GM19043 (cell line): ENCODE data around the gene CRYBG2.
"Not testable (repeated sequence)": the region's sequence is repeated elsewhere in the genome, so short reads cannot be mapped to it uniquely, and the experiment has no call there.

Experiments used
- ATAC-seq: cut with Tn5 transposase; IDR thresholded peaks from one replicate; pipeline ENCODE4 v1.9.1; 2021; ENCODE audit warnings: low read depth; ENCODE audit not compliant: unreplicated experiment

The CRYBG2 gene, protein sequence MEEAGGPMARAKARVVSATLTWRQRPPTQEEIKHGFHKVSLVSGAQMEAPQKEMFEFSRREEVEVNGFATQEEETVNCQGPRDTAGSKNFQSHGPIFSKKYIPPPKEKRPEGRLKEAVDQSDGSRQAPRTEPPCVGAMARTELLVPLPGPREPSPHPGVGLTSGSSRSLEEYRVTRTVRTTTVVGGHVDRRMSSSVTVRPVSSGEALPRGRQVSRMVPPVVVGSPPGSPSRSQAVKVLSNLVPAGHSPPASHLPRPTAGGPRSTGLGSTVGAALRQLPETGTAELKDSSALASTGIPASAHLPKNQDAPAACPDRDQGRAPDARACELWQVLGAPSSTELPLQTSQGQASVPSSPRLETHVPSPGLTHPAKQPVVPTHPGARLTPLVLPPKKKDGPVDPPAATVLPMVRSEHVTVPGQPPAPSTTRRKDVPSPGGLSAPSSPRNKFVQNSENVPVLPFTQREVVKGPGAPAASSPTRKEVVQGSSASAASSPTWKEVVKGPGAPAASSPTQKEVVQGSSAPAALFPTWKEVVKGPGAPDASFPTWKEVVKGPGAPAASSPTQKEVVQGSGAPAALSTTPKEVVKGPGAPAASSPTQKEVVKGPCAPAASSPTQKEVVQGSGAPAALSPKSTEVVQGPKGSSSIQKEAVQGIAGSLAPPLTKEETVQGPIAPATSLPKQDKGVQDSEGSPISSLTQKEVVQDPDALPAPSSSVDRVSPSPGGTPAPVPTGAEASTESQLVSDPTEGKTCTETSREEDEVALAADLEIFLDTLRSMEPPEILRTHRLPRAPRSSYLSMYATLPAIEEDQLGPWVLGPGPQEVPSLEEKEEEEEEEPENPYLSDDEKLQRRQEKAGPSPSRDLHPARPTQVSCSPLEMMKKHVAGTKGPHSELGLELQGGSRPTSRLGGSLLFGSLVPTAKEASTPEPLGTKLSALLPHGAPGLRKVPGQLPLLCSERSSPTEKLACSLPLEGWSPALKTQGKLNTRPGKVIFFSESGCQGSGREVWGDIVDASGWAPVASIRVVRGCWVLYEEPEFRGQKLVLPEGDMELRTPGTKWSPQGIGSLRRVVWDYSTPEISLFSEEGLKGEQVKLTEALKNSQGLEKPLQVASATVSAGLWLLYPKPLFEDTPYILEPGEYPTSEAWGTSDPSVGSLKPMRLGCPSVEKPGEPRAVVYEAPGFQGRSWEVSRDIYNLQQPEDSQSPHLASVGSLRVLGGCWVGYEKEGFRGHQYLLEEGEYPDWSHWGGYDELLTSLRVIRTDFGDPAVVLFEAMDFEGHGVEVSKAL (N-terminal part only)

DNA sequence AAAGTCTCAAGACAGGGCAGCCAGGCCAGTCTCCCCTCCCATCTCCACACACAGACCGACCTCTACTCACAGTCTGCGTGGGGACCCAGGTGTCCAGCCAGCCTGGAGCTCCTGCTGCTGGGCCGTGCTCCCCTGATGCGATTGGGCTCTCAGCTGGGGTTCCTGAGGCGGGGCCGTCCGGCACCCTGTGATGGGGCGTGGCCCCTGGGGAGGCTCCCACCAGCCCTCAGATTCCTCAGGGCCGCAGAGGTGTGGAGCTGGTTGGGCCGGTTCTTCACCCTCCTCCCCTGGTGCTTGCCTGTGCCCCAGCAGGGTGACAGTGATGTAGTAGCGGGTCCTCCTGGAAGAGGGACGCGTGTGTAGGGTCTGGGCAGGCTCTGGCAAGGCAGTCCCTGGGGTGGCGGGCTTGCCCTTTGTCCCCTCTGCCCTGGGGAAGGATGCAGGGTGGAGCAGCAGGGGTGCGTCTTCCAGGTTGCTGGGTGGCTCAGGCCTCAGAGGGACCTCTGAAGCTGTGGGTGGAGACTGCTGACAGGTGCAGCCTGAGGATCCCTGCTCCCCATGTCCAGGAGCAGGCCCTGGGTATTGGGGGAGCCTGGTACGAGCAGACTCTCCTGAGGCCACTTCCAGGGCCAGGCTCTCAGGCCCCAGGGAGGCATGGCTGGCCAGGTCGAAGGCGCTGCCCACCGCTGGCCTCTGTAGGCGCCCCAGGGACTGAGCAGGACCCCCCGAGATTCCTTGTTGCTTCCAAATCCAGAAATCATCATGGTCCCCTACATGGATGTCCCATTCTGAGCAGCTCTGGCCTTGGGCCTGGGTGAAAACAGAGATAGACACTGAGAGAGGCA, at the start of gene CRYBG2:
Gene CRYBG2, minus strand, starts transcription at position 155 of the 845 bp plus-strand sequence. CDS start 7,473 bp downstream, outside the sequence.
- no peak for ATAC-seq

DNA sequence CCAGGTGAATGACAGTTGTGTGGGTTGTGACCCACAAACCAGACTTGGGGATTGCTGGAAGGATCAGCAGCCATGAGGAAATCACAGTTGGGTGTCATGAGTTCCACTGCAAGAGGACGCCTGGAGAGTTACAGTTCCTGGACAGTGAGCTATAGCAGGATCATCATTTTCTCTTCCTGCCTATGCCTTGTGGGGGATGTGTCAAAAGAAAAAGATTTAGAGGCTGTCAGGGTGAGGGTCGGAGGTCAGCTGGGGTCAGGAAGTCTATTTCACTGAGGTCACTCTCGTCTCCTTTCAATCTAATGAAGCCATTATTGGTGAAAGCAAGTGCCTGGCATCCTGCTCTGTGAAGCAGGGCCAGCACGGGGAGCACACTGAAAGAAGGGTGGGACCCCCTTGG, 49.7 kb upstream of the CRYBG2 start:
- ATAC-seq, result no peak

DNA sequence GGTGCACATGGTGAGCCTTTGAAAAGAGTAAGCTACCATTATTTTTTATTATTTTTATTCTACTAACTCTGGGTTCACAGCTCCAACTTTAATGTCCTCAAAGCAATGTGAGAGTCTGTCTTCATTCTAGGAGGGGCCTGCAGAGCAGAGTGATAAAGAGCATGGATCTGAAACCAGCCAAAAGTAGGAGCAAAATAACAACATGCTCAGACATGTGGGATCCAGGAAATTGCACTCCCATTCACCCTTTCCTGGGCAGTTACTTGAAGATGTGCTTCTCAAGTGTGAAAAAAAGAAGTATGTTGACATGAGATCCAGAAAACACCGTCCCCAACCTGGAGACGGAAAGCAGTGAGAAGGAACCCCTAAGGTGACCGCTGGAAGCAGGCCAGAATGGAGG, 48.0 kb upstream of the CRYBG2 start:
- ATAC-seq, result no peak

DNA sequence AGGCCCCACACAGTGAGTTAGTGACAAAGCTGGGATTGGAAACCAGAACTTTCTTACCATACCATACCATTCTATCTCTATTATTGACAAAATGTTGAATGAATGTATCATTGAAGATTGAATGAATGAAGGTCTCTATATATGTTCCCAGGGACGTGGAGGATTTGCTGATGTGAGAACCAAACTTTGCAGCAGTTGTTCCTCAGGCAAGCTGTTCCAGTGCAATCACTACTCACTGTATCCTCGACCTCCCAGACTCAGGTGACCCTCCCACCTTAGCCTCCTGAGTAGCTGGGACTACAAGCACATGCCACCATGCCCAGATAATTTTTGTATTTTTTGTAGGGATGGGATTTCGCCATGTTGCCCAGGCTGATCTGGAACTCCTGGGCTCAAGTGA, 45.1 kb upstream of the CRYBG2 start:
- no peak for ATAC-seq

DNA sequence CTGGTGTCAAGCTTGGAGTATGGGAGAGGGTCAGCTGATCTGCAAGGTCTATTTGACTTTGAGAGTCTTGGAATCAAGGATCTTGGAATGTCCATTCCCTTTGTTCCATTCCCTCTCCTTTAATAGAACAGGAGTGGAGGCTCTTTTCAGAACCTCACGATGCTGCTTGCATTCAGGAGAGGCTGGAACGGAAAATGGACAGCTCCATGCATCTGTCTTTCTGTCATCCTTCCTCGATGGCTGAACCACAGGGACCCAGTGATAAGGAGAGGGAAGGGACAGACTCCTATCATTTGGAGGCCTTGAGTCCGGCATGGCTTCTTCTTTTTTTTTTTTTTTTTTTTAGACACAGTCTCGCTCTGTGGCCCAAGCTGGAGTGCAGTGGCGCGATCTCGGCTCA, 41.8 kb upstream of the CRYBG2 start:
- ATAC-seq, result no peak

DNA sequence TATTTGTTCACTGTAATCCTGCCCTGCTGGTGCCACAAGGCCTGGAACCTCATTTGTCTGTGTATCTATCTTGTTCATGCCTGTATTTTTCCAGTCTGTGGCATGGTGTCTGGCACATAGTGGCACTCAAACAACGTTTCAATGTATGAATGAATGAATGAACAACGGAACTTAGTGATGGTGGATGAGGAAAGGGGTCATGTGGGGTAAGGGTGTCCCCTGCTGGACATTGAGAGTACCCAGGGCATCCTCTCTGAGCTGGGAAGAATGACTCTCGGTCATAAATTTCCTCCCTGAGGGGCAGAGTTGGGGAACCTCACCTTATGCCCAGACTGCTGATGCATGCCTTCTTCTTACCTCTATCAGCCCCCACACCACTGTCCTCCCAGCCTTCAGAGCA, 37.5 kb upstream of the CRYBG2 start:
- no peak for ATAC-seq

DNA sequence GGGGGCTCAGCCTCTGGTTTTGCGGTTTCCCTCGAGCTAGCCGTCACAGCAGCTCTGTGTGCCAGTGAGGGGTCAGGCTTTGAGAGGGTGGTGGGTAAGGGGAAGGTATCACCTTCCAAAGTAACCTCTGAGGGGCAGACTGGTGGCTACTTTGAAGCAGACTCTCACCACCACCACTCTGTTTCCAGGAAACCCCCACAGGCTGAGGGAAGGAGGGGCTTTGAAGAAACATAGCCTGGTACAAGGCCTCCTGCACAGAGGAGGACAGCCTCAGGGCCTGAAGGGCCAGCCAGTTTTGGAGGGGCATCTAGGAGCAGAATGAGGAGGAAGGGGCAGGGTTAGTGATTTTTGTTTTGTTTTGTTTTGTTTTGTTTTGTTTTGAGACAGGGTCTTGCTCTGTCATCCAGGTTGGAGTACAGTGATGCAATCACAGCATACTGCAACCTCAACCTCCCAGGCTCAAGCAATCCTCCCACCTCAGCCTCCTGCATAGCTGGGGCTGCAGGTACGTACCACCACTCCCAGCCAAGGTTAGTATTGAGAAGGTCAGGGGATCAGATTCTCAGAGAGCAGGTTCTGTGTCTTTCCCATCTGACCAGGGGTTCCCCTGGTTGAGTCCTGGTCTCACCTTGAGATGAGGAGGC, 35.8 kb upstream of the CRYBG2 start:
- ATAC-seq, result no peak

DNA sequence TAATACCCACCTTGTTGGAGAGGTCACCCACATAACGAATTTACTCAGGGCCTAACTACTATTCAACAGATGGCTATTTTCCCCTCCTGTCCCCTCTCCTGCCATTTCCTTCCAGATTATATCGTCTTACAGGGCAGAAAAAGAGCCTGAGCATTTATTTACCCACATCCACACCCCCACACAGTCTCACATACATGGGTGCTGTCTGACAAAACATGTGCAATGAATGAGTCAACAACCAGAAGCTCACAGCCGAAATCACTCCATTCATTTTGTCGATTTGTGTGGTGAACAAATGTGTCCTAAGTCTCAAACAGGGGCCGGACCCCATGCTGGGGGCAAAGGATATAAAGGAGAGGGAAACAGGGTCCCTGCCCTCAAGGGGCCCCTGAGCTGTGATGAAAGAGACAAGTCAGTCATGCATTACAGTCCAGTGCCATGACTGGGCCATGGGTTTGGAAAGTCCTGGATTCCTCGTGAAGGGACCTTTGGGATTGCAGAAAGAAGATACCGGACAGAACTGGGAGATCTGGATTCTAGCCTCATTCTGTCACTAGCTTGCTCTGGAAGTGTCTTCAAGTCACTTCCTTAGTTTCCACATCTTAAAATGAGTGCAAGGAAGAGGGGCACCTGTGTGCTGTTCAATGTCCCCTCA, 35.0 kb upstream of the CRYBG2 start:
- no peak for ATAC-seq

DNA sequence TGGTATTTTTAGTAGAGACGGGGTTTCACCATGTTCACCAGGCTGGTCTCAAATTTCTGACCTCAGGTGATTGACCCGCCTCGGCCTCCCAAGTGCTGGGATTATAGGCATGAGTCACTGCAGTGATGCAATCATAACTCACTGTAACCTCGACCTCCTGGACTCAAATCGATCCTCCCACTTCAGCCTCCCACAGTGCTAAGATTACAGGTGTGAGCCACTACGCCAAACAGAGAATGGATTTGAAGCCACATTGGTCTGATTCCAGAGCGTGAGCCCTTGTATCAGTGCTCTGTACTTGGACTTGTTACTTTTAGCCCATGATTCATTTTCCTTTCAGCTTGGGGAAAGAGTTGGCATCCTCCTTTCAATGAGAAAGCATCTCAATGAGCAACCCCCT, 33.5 kb upstream of the CRYBG2 start:
- no peak for ATAC-seq

DNA sequence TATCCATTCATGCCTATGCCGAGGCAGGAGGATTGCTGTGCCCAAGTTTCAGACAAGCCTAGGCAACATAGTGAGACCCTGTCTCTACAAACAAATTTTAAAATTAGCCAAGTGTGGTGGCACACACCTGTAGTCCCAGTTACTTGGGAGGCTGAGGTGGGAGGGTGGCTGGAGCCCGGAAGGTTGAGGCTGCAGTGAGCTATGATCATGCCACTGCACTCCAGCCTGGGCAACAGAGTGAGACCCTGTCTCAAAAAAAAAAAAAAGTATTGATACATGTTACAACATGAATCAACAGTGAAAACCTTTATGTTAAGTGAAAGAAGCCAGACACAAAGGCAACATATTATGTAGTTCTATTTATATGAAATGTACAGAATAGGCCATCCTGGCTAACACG, 31.1 kb upstream of the CRYBG2 start:
- ATAC-seq, result not testable (repeated sequence)

DNA sequence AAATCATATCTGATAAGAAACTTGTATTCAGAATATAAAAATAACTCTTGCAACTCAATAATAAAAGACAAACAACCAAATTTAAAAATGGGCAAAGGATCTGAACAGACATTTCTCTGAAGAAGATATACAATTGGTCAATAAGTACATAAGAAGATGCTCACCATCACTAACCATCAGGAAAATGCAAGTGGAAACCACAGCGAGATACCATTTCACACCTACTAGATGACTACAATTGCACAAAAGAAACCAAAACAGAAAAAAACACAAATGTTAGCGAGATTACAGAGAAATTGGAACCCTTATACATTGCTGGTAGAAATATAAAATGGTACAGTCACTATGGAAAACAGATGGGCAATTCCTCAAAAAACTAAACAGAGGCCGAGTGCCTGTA, 30.1 kb upstream of the CRYBG2 start:
- ATAC-seq, result no peak

DNA sequence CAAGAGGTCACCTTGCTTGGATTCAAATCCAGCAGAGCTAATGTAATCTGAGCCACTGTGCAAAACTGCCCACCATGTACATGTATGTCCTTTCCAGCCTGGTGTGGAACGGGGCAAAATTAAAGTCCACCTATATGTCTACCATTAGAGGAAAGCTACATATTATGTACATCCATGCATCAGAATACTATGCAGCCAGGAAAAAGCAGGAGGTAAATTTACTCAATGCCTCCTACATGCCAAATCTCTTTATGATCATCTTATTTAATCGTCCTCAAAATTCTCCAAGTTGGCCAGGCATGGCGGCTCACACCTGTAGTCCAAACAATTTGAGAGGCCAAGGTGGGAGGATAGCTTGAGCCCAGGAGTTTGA, 24.9 kb upstream of the CRYBG2 start:
- no peak for ATAC-seq

DNA sequence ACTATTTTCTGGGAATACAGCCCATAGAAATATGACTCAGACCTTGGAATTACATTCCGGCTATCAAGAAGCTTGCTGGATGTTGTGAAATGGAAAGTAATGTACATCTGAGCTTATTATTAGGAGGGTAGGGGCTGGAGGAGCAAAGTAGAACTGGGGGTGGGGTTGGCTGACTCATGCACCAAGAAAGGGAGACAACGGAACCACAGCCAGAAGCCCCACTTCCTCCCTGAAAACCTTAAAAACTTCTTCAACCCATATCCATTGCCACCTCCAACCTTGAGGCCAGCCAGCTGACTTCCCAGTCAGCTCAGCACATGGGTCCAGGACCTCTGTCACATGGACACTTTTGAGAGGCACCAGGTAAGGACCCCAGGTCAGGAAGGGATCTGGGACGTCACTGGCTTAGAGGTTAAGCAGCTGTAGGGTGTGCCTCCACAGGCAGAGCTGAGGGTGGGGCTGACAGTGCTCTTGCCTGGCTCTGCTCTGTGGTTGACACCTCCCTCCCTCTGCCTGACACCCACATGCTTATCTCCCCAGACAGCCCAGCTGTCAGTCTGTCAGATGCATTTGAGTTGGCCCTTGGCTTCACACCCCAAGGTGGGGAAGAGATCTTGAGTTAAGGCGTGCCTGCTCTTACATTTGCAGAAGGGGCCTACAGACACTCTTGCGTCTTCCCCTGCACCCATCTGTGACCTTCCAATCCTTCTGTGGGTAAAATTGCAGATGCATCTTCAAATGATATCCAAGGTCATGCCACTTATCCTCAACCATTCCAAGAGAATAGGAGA, 24.4 kb upstream of the CRYBG2 start:
- peak; percentile 91 for ATAC-seq

DNA sequence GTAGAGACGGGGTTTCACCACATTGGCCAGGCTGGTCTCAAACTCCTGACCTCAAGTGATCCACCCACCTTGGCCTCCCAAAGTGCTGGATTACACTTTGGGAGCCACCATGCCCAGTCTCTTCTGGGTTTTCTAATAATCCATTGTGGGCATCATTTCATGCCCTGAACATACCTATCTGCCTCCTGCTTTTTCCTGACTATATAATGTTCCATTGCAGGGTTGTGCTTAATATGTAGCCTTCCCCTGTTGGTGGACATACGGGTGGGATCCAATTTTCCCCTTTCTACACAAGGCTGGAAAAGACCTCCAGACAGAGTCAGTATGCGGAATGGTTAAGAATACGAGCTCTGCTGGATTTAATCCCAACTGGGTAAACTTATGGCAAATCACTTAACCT, 22.1 kb upstream of the CRYBG2 start:
- no peak for ATAC-seq

DNA sequence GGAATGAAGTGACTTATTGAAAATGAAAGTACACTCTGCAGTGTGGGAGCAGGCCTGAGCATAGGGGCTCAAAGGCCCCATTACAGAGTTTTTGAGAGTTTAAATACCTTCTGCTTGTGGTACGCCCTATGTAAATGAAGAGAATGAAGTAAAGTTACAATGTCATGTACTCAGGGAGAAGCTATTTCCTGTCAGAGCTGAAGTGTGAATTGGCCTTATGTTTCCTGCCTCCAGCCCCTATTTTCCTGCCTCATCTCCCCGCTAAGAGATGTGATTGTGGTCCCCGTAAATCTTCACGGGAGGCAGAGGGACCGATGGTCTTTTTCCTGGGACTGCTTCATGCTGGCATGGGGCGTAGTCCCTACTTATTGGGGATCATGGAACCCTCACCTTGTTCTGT, 21.2 kb upstream of the CRYBG2 start:
- no peak for ATAC-seq

DNA sequence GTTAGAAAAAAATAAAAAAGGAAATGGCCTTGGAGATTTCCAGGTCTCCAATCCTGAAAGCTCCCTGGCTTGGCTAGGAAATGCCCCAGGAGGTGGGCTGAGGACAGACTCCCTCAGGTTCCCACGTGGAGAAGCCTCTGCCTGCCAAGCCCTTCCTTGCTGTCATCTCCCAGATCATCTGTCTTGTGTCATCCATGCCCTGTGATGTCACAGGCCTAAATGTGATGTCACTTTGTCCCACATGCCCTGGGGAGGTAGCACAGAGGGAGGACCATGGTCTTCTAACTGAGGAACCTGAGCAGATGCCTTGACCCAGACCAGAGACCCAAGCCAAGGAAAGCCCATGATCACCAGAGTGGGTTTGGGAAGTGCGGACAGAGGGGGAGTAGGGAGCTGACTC, 20.4 kb upstream of the CRYBG2 start:
- not testable (repeated sequence) for ATAC-seq

DNA sequence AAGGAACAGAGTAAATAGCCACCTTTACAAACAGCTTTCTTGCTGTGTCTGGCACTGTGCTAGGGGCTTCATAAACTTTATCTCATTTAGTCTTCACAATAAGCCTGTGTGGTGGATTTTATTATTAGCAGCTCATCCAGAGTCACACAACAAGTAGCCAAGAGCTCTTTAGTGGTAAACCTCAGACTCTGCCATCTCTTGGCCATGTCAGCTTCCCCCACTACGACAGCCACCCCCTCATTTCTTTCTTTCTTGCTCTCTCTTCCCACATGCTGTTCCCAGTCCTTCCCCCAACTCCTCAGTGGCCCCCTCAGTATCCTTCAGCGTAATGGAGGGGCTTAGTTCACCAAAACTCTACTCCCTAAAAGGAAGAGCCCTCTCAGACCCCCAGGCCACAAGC, 19.9 kb upstream of the CRYBG2 start:
- ATAC-seq, result no peak

DNA sequence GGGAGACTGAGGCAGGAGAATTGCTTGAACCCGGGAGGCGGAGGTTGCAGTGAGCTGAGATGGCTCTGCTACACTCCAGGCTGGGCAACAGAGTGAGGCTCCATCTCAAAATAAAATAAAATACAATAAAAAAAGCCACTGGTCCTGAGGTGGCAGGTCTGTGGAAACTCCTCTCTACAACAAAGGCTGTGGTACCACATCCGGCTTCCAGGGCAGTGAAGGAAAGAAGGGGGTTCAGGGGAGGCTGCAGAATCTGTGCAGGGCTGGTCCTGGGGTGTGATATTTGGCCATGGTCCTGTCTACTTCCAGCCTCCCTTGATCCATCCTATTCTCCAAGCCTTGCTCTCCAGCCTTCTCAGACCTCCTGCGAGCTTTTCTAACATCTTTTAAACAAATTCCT, 19.4 kb upstream of the CRYBG2 start:
- no peak for ATAC-seq
